ENCODE measurements around the gene ZNF346.

The ZNF346 gene

GRCh38 chr5:177123789-177124485 is 101.4 kb downstream of the ZNF346 start:
- CTCF ChIA-PET = interaction anchor here (0.5 kb wide), 1 partner anchor 345 kb away, joined by 3 read pairs; no protein-coding TSS in a partner anchor
- Histone ChIP-seq H3K4me3 (ENCODE audit: low read depth, low read length) (no peak overlapping the region), H3K9me3 (ENCODE audit: control insufficient read depth, insufficient read depth, low read depth, low read length) (no peaks in the 10 kb centered on the region), H3K27ac (ENCODE audit: extremely low read depth, low read depth, low read length) (no peak overlapping the region), H3K4me1 (ENCODE audit: control insufficient read depth, insufficient read depth, low read length) (no peaks in the 10 kb centered on the region), H3K36me3 (ENCODE audit: control insufficient read depth in 2 of 2, insufficient read depth in 1 of 2, low read length in 2 of 2) (no peaks in the 10 kb centered on the region)
- no peak for TF ChIP-seq ZNF280C (tag by site-specific recombination; IDR thresholded peaks at IDR 0.05)
- TF ChIP-seq HIC1 (tag by site-specific recombination; IDR thresholded peaks at IDR 0.05) = no peak
- TF ChIP-seq ZNF140 (tag by site-specific recombination; IDR thresholded peaks at IDR 0.05) = no peak
- TF ChIP-seq ZNF510 (tag by site-specific recombination; IDR thresholded peaks at IDR 0.05; ENCODE audit: insufficient replicate concordance) = no peak
- no peak for TF ChIP-seq ZNF76 (tag by site-specific recombination; IDR thresholded peaks at IDR 0.05; ENCODE audit: borderline replicate concordance, low read depth)
- TF ChIP-seq ZNF175 (tag by site-specific recombination; IDR thresholded peaks at IDR 0.05) = no peak
- no peak for TF ChIP-seq ZNF580 (tag by site-specific recombination; IDR thresholded peaks at IDR 0.05)
- no peak for TF ChIP-seq ZNF792 (tag by site-specific recombination; IDR thresholded peaks at IDR 0.05)
- no peak for TF ChIP-seq ZNF571 (tag by site-specific recombination; IDR thresholded peaks at IDR 0.05)
- POLR2A ChIA-PET = no interaction called here

- no peak overlapping the region for H3K4me3 ChIP-seq (ENCODE audit: low read depth, low read length)
- no peak overlapping the region for H3K27ac ChIP-seq (ENCODE audit: extremely low read depth, low read depth, low read length)
- no peaks in the 10 kb centered on the region for H3K9me3 ChIP-seq (ENCODE audit: control insufficient read depth, insufficient read depth, low read depth, low read length)
- no peaks in the 10 kb centered on the region for H3K36me3 ChIP-seq (ENCODE audit: control insufficient read depth in 2 of 2, insufficient read depth in 1 of 2, low read length in 2 of 2)
- no peaks in the 10 kb centered on the region for H3K4me1 ChIP-seq (ENCODE audit: control insufficient read depth, insufficient read depth, low read length)
- CTCF ChIA-PET = interaction anchor here (0.5 kb wide), 1 partner anchor 346 kb away, joined by 3 read pairs; no protein-coding TSS in a partner anchor
- TF ChIP-seq ZNF341 (tag by site-specific recombination; IDR thresholded peaks at IDR 0.05; ENCODE audit: low read depth) = peak; percentile 79
- TF ChIP-seq ZNF155 (tag by site-specific recombination; IDR thresholded peaks at IDR 0.05) = no peak
- POLR2A ChIA-PET = no interaction called here
Measured at GRCh38 chr5:177124486-177124991, 102.0 kb downstream of the ZNF346 start.

GRCh38 chr5:177126771-177127170 is 104.3 kb downstream of the ZNF346 start:
- CTCF ChIA-PET = interaction anchor here (1.3 to 2.4 kb wide), 2 partner anchors 13 to 209 kb away, joined by 5 to 15 read pairs; no protein-coding TSS in a partner anchor
- POLR2A ChIA-PET = no interaction called here
- H3K36me3 ChIP-seq (ENCODE audit: control insufficient read depth in 2 of 2, insufficient read depth in 1 of 2, low read length in 2 of 2) = no peaks in the 10 kb centered on the region
- H3K4me3 ChIP-seq (ENCODE audit: low read depth, low read length) = no peak overlapping the region
- no peaks in the 10 kb centered on the region for H3K4me1 ChIP-seq (ENCODE audit: control insufficient read depth, insufficient read depth, low read length)
- H3K27ac ChIP-seq (ENCODE audit: extremely low read depth, low read depth, low read length) = no peak overlapping the region
- H3K9me3 ChIP-seq (ENCODE audit: control insufficient read depth, insufficient read depth, low read depth, low read length) = no peaks in the 10 kb centered on the region
- TF ChIP-seq ZNF596 (tag by site-specific recombination; IDR thresholded peaks at IDR 0.05) = no peak
- no peak for TF ChIP-seq ZNF350 (tag by site-specific recombination; IDR thresholded peaks at IDR 0.05)
- no peak for TF ChIP-seq ZNF518A (tag by site-specific recombination; conservative IDR thresholded peaks at IDR 0.05; ENCODE audit: low read depth)
- TF ChIP-seq ZNF114 (tag by site-specific recombination; IDR thresholded peaks at IDR 0.05) = no peak
- no peak for TF ChIP-seq ZNF26 (tag by site-specific recombination; IDR thresholded peaks at IDR 0.05)
- no peak for TF ChIP-seq ZSCAN18 (tag by site-specific recombination; IDR thresholded peaks at IDR 0.05)

All from HEK293 (cell line).